B cell (primary cell): ENCODE results near the gene POLR3B. TPM values are rescaled to one million over a fixed set of nuclear protein-coding genes. Genes with fewer than 3 reads are reported as not detected.

ENCODE experiments used
- ATAC-seq: fragments of 200-7000 bp; cut with Tn5 transposase; one replicate; pipeline ENCODE4 v1.10.0; 2021; ENCODE audit warnings: low read depth, mild to moderate bottlenecking, moderate number of reproducible peaks, moderate library complexity
- CTCF ChIA-PET: fragments of 350-600 bp; sonication (Branson Sonifier 250); formaldehyde crosslinking; loops from one replicate; lab custom pipeline; 2021; ENCODE audit warnings: antibody characterized with exemption, inconsistent platforms; lab: Charles Lee
- POLR2A ChIA-PET: fragments of 350-600 bp; sonication (Branson Sonifier 250); formaldehyde crosslinking; loops from one replicate; lab custom pipeline; 2021; ENCODE audit warnings: antibody characterized with exemption; lab: Charles Lee
- DNase-seq: peaks from one replicate; pipeline ENCODE4 v3.0.0; 2013
- H2AFZ ChIP-seq: 2 replicates; pipeline ENCODE4 v1.6.1; 2012; ENCODE audit warnings: mild to moderate bottlenecking, low read depth, low read length; ENCODE audit not compliant: insufficient read depth, poor library complexity, severe bottlenecking
- H3K27ac ChIP-seq, 2 donors: 1 replicate in 1 of 2; 2 replicates in 1 of 2; pipeline ENCODE4 v1.5.1; 2012 to 2013; ENCODE audit warnings: low read length in 2 of 2, mild to moderate bottlenecking in 2 of 2, moderate library complexity in 1 of 2
- H3K27me3 ChIP-seq, 4 experiments: fragments of 200-600 bp in 1 of 4; sonication (generic) in 1 of 4; replicated peaks in 1 of 4; 1 replicate in 2 of 4; 2 replicates in 2 of 4; pipeline versions ENCODE4 v1.6.1 to v1.7.0; 2013 to 2016; ENCODE audit warnings: low read length in 3 of 4, mild to moderate bottlenecking in 2 of 4, mixed read lengths in 1 of 4, moderate library complexity in 1 of 4; ENCODE audit not compliant: insufficient read depth in 4 of 4, control insufficient read depth in 3 of 4; ENCODE audit errors: control extremely low read depth in 1 of 4
- H3K36me3 ChIP-seq, 2 experiments: replicated peaks in 1 of 2; 1 replicate in 1 of 2; 2 replicates in 1 of 2; pipeline versions ENCODE4 v1.6.1 to v1.7.1; 2013; ENCODE audit warnings: low read length in 1 of 2; ENCODE audit not compliant: insufficient read depth in 2 of 2, control insufficient read depth in 1 of 2; ENCODE audit errors: control extremely low read depth in 1 of 2, extremely low read depth in 1 of 2
- H3K4me1 ChIP-seq, 2 donors: fragments of 200-600 bp in 1 of 2; sonication (generic) in 1 of 2; 1 replicate in 1 of 2; 2 replicates in 1 of 2; pipeline versions ENCODE4 v1.5.1 to v1.6.1; 2013 to 2017; ENCODE audit warnings: low read length in 2 of 2; ENCODE audit not compliant: control insufficient read depth in 2 of 2, insufficient read depth in 2 of 2
- H3K4me2 ChIP-seq: replicated peaks from 2 replicates; pipeline ENCODE3; 2012; ENCODE audit warnings: mild to moderate bottlenecking, low read depth, low read length; ENCODE audit not compliant: poor library complexity, severe bottlenecking
- H3K4me3 ChIP-seq, 5 experiments: fragments of 200-600 bp in 1 of 5; sonication (generic) in 1 of 5; 1 replicate in 3 of 5; 2 replicates in 2 of 5; pipeline versions ENCODE4 v1.5.1 to v1.7.0; 2011 to 2016; ENCODE audit warnings: low read length in 4 of 5, mild to moderate bottlenecking in 4 of 5, low read depth in 2 of 5, control low read depth in 1 of 5, moderate library complexity in 1 of 5; ENCODE audit not compliant: insufficient read depth in 1 of 5; ENCODE audit errors: control extremely low read depth in 1 of 5, extremely low read depth in 1 of 5
- H3K79me2 ChIP-seq: fragments of 200-600 bp; sonication (generic); one replicate; pipeline ENCODE4 v1.6.0; 2016; ENCODE audit warnings: low read length; ENCODE audit not compliant: control insufficient read depth, insufficient read depth
- H3K9ac ChIP-seq: fragments of 200-600 bp; sonication (generic); 2 replicates; pipeline ENCODE4 v1.6.1; 2017; ENCODE audit warnings: mild to moderate bottlenecking, low read length, moderate library complexity
- H3K9me3 ChIP-seq, 3 donors: one replicate each; pipeline versions ENCODE4 v1.6.1 to v1.7.1; 2013; ENCODE audit warnings: low read length in 2 of 3; ENCODE audit not compliant: control insufficient read depth in 2 of 3, insufficient read depth in 1 of 3; ENCODE audit errors: control extremely low read depth in 1 of 3
- H4K20me1 ChIP-seq: 2 replicates; pipeline ENCODE4 v1.6.0; 2012; ENCODE audit warnings: mild to moderate bottlenecking, low read length; ENCODE audit not compliant: insufficient read depth, control insufficient read depth, poor library complexity, severe bottlenecking
- H3K27ac Mint-ChIP-seq: one replicate; pipeline ENCODE4 v1.8.0; 2021; ENCODE audit warnings: mixed read lengths
- H3K27me3 Mint-ChIP-seq: one replicate; pipeline ENCODE4 v1.8.0; 2021; ENCODE audit warnings: mixed read lengths
- H3K4me1 Mint-ChIP-seq: one replicate; pipeline ENCODE4 v1.8.0; 2021; ENCODE audit warnings: mixed read lengths
- H3K4me3 Mint-ChIP-seq: one replicate; pipeline ENCODE4 v1.8.0; 2021; ENCODE audit warnings: mixed read lengths
- H3K9me3 Mint-ChIP-seq: one replicate; pipeline ENCODE4 v1.8.0; 2022; ENCODE audit warnings: mixed read lengths; ENCODE audit not compliant: insufficient read depth
- CTCF ChIP-seq: fragments of 200-600 bp; IDR thresholded peaks from one replicate; pipeline ENCODE4 v1.8.0; 2022; ENCODE audit warnings: antibody characterized with exemption, mild to moderate bottlenecking
- EZH2 ChIP-seq: IDR thresholded peaks from 2 replicates; pipeline ENCODE4 v1.6.1; 2012; ENCODE audit warnings: borderline replicate concordance, low read depth, mild to moderate bottlenecking, moderate library complexity, low read length; ENCODE audit not compliant: insufficient read depth, poor library complexity, severe bottlenecking
- WGBS: methylation state at CpG from one replicate; pipeline ENCODE4 v1.1.5; 2013; ENCODE audit warnings: missing lambda C conversion rate; ENCODE audit not compliant: insufficient coverage; 5-methylcytosine and 5-hydroxymethylcytosine counted together
- intact Hi-C: fragments of 100-400 bp; cut with micrococcal nuclease; formaldehyde crosslinking; loops from one replicate; pipeline ENCODE4 v1.10.0; 2022
- polyA plus RNA-seq: library from polyadenylated mRNA; depleted of rRNA; stranded (reverse); fragments of >200 nt; gene quantifications from 2 replicates; pipeline ENCODE4 v1.2.3, GENCODE V29; 2012
- total RNA-seq, 2 donors: library from RNA; stranded (reverse); fragments of 120-200 nt in 1 of 2; gene quantifications; 1 replicate in 1 of 2; 2 replicates in 1 of 2; pipeline versions ENCODE4 v1.2.3 to v1.2.4, GENCODE V29; 2013 to 2022

The POLR3B gene
- total and polyA plus RNA-seq, 2 donors (not counting 1 experiment from before 2014, with no cell fraction given), result 1.3 to 9.7 TPM

- Histone ChIP-seq H3K27me3 (no peaks in the 10 kb centered on the region), H3K9ac (no peak overlapping the region), H3K36me3 (peaks cover 4 to 7% of the 10 kb centered on the region in 2 experiments), H3K4me1 (no peaks in the 10 kb centered on the region), H4K20me1 (no peaks in the 10 kb centered on the region), H3K79me2 (no peaks in the 10 kb centered on the region), H3K4me2 (no peak overlapping the region), H3K4me3 (no peak overlapping the region), H3K9me3 (no peaks in the 10 kb centered on the region), H3K27ac (no peak overlapping the region), H2AFZ (no peak overlapping the region)
- ChIA-PET POLR2A (no interaction called here), CTCF (no interaction called here)
- Mint-ChIP-seq H3K4me1 (no peaks in the 10 kb centered on the region), H3K27ac (no peak overlapping the region), H3K27me3 (no peaks in the 10 kb centered on the region), H3K4me3 (no peak overlapping the region), H3K9me3 (no peaks in the 10 kb centered on the region)
- TF ChIP-seq CTCF, result no peak
- TF ChIP-seq EZH2, result no peak
- intact Hi-C loops, result no loop called here
- WGBS, result no CpG with 5 or more reads among the region's 7 CpGs
- DNase-seq (no peak), ATAC-seq (no peak)
Measured at GRCh38 chr12:106417926-106418910, 60.7 kb downstream of the POLR3B start.

- WGBS, result no CpG with 5 or more reads among the region's 1 CpG
- no peak for DNase-seq
- H3K27ac Mint-ChIP-seq, result no peak overlapping the region
- POLR2A ChIA-PET, result no interaction called here
- Histone ChIP-seq H3K9ac (no peak overlapping the region), H3K36me3 (peaks cover 4 to 7% of the 10 kb centered on the region in 2 experiments), H3K4me1 (no peaks in the 10 kb centered on the region), H4K20me1 (no peaks in the 10 kb centered on the region), H3K27ac (no peak overlapping the region), H3K9me3 (no peaks in the 10 kb centered on the region), H3K4me3 (no peak overlapping the region), H2AFZ (no peak overlapping the region), H3K4me2 (no peak overlapping the region), H3K27me3 (no peaks in the 10 kb centered on the region), H3K79me2 (no peaks in the 10 kb centered on the region)
- intact Hi-C loops, result no loop called here
- H3K4me1 Mint-ChIP-seq, result no peaks in the 10 kb centered on the region
- no peaks in the 10 kb centered on the region for H3K9me3 Mint-ChIP-seq
- no peak for ATAC-seq
- no peak for TF ChIP-seq CTCF
- no peak for TF ChIP-seq EZH2
- no peak overlapping the region for H3K4me3 Mint-ChIP-seq
- CTCF ChIA-PET, result no interaction called here
- no peaks in the 10 kb centered on the region for H3K27me3 Mint-ChIP-seq
Measured at GRCh38 chr12:106418970-106419369, 61.4 kb downstream of the POLR3B start.
